Measurements from ENCODE around the gene DFFB. TPM values are rescaled to one million over a fixed set of nuclear protein-coding genes. Genes with fewer than 3 reads are reported as not detected.

Gene DFFB
- total and polyA plus RNA-seq, 2 donors (not counting 1 experiment from before 2014, with no cell fraction given), result 6.4 to 7.6 TPM

- no peaks in the 10 kb centered on the region for H3K27me3 ChIP-seq (ENCODE audit: control insufficient read depth, insufficient read depth, low read length)
- H3K4me1 ChIP-seq (ENCODE audit: control insufficient read depth, extremely low read depth, insufficient read depth, low read length), result no peaks in the 10 kb centered on the region
- no peak for TF ChIP-seq CTCF (conservative IDR thresholded peaks at IDR 0.05 in 1 of 2, IDR thresholded peaks at IDR 0.05 in 1 of 2; ENCODE audit: low read depth in 1 of 2, low read length in 2 of 2)
- TF ChIP-seq EZH2 (IDR thresholded peaks at IDR 0.05; ENCODE audit: low read length, missing control alignments), result no peak
- H3K36me3 ChIP-seq (ENCODE audit: control insufficient read depth, insufficient read depth, low read length), result no peaks in the 10 kb centered on the region
- H2AFZ ChIP-seq (ENCODE audit: low read length), result no peak overlapping the region
- H4K20me1 ChIP-seq (ENCODE audit: control insufficient read depth, extremely low read depth, insufficient read depth, low read length), result no peaks in the 10 kb centered on the region
- H3K4me3 ChIP-seq (replicated peaks in 1 of 4; ENCODE audit: control extremely low read depth in 1 of 4, insufficient read depth in 1 of 4, low read depth in 3 of 4, low read length in 4 of 4), result no peak overlapping the region
- no peak overlapping the region for H3K9ac ChIP-seq (ENCODE audit: insufficient read depth, low read length)
- no peak overlapping the region for H3K4me2 ChIP-seq (ENCODE audit: extremely low read depth, insufficient read depth, low read length)
- no peaks in the 10 kb centered on the region for H3K79me2 ChIP-seq (ENCODE audit: control insufficient read depth, insufficient read depth, low read length)
- H3K27ac ChIP-seq (ENCODE audit: insufficient read depth, low read length), result no peak overlapping the region
- H3K9me3 ChIP-seq (ENCODE audit: control insufficient read depth, insufficient read depth, low read depth, low read length), result no peaks in the 10 kb centered on the region
- DNase-seq (ENCODE audit: low read depth in 2 of 2), result no peak
Observed at GRCh38 chr1:3924186-3924824, 67.0 kb downstream of the DFFB start.

- no peak overlapping the region for H2AFZ ChIP-seq (ENCODE audit: low read length)
- H3K79me2 ChIP-seq (ENCODE audit: control insufficient read depth, insufficient read depth, low read length), result no peaks in the 10 kb centered on the region
- H3K4me1 ChIP-seq (ENCODE audit: control insufficient read depth, extremely low read depth, insufficient read depth, low read length), result no peaks in the 10 kb centered on the region
- H3K27me3 ChIP-seq (ENCODE audit: control insufficient read depth, insufficient read depth, low read length), result no peaks in the 10 kb centered on the region
- no peak overlapping the region for H3K4me2 ChIP-seq (ENCODE audit: extremely low read depth, insufficient read depth, low read length)
- H3K36me3 ChIP-seq (ENCODE audit: control insufficient read depth, insufficient read depth, low read length), result no peaks in the 10 kb centered on the region
- no peak overlapping the region for H3K4me3 ChIP-seq (replicated peaks in 1 of 4; ENCODE audit: control extremely low read depth in 1 of 4, insufficient read depth in 1 of 4, low read depth in 3 of 4, low read length in 4 of 4)
- no peak overlapping the region for H3K9ac ChIP-seq (ENCODE audit: insufficient read depth, low read length)
- H3K27ac ChIP-seq (ENCODE audit: insufficient read depth, low read length), result no peak overlapping the region
- no peak for DNase-seq (ENCODE audit: low read depth in 2 of 2)
- no peak for TF ChIP-seq CTCF (conservative IDR thresholded peaks at IDR 0.05 in 1 of 2, IDR thresholded peaks at IDR 0.05 in 1 of 2; ENCODE audit: low read depth in 1 of 2, low read length in 2 of 2)
- no peak for TF ChIP-seq EZH2 (IDR thresholded peaks at IDR 0.05; ENCODE audit: low read length, missing control alignments)
- no peaks in the 10 kb centered on the region for H3K9me3 ChIP-seq (ENCODE audit: control insufficient read depth, insufficient read depth, low read depth, low read length)
- H4K20me1 ChIP-seq (ENCODE audit: control insufficient read depth, extremely low read depth, insufficient read depth, low read length), result no peaks in the 10 kb centered on the region
Observed at GRCh38 chr1:3924825-3925220, 67.5 kb downstream of the DFFB start.

- Histone ChIP-seq H3K4me2 (ENCODE audit: extremely low read depth, insufficient read depth, low read length) (no peak overlapping the region), H4K20me1 (ENCODE audit: control insufficient read depth, extremely low read depth, insufficient read depth, low read length) (no peaks in the 10 kb centered on the region), H3K36me3 (ENCODE audit: control insufficient read depth, insufficient read depth, low read length) (no peaks in the 10 kb centered on the region), H3K4me3 (replicated peaks in 1 of 4; ENCODE audit: control extremely low read depth in 1 of 4, insufficient read depth in 1 of 4, low read depth in 3 of 4, low read length in 4 of 4) (no peak overlapping the region), H2AFZ (ENCODE audit: low read length) (no peak overlapping the region), H3K27me3 (ENCODE audit: control insufficient read depth, insufficient read depth, low read length) (no peaks in the 10 kb centered on the region), H3K4me1 (ENCODE audit: control insufficient read depth, extremely low read depth, insufficient read depth, low read length) (no peaks in the 10 kb centered on the region), H3K9me3 (ENCODE audit: control insufficient read depth, insufficient read depth, low read depth, low read length) (no peaks in the 10 kb centered on the region), H3K9ac (ENCODE audit: insufficient read depth, low read length) (no peak overlapping the region), H3K79me2 (ENCODE audit: control insufficient read depth, insufficient read depth, low read length) (no peaks in the 10 kb centered on the region), H3K27ac (ENCODE audit: insufficient read depth, low read length) (no peak overlapping the region)
- no peak for DNase-seq (ENCODE audit: low read depth in 2 of 2)
- TF ChIP-seq CTCF (conservative IDR thresholded peaks at IDR 0.05 in 1 of 2, IDR thresholded peaks at IDR 0.05 in 1 of 2; ENCODE audit: low read depth in 1 of 2, low read length in 2 of 2) (no peak), EZH2 (IDR thresholded peaks at IDR 0.05; ENCODE audit: low read length, missing control alignments) (no peak)
Observed at GRCh38 chr1:3925256-3925655, 68.0 kb downstream of the DFFB start.

Measured in fibroblast of lung (primary cell).